Breast epithelium (tissue), 3 donors: Measurements from ENCODE around the gene NUFIP2.

Source experiments
- CTCF ChIP-seq, 3 donors: fragments of 450-650 bp; IDR thresholded peaks; one replicate each; pipeline ENCODE4 v1.5.1; 2016 to 2017; ENCODE audit warnings: antibody characterized with exemption in 3 of 3, mild to moderate bottlenecking in 3 of 3, moderate library complexity in 3 of 3
- POLR2A ChIP-seq: fragments of 450-650 bp; IDR thresholded peaks from one replicate; pipeline ENCODE4 v1.6.1; 2016; ENCODE audit warnings: antibody characterized with exemption, mild to moderate bottlenecking, moderate library complexity
- POLR2AphosphoS5 ChIP-seq, 3 donors: sonication (generic); formaldehyde crosslinking; IDR thresholded peaks; one replicate each; pipeline ENCODE4 v1.6.1; 2017; ENCODE audit warnings: antibody characterized with exemption in 3 of 3

- TF ChIP-seq CTCF (IDR thresholded peaks at IDR 0.05) = no peak
- TF ChIP-seq POLR2AphosphoS5 (IDR thresholded peaks at IDR 0.05) = no peak
- no peak for TF ChIP-seq POLR2A
These were observed 48.5 kb downstream of the NUFIP2 start for GRCh38 chr17:29245401-29245800.
